ENCODE results near the gene SLC37A1. TPM values are rescaled to one million over a fixed set of nuclear protein-coding genes. Genes with fewer than 3 reads are reported as not detected.

The SLC37A1 gene
- total and polyA plus RNA-seq, 9 of the 15 experiments (the other 6 are each of a cell fraction or from before 2014, with no cell fraction given): 0.06 to 3.4 (median 0.40) TPM

GRCh38 chr21:42512346-42513034 is 1.2 kb upstream of the SLC37A1 start:
- Histone ChIP-seq H3K9me3 (replicated peaks; ENCODE audit: control insufficient read depth, insufficient read depth, low read depth, low read length) (no peaks in the 10 kb centered on the region), H3K9ac (ENCODE audit: insufficient read depth in 1 of 2, low read depth in 2 of 2, low read length in 2 of 2) (no peak overlapping the region), H4K20me1 (replicated peaks; ENCODE audit: control insufficient read depth, insufficient read depth, low read length) (no peaks in the 10 kb centered on the region; the same call in 1 of the 2 replicates), H3K36me3 (ENCODE audit: control insufficient read depth, insufficient read depth, low read length) (no peaks in the 10 kb centered on the region), H3K4me3 (no peak overlapping the region), H3K4me1 (replicated peaks in 1 of 2; ENCODE audit: control insufficient read depth in 2 of 2, insufficient read depth in 2 of 2, low read length in 2 of 2) (peaks cover 0 to 16% of the 10 kb centered on the region in 2 experiments; a peak in 2 of 5 replicates), H3K27ac (ENCODE audit: extremely low read depth, low read depth, low read length) (no peak overlapping the region), H3K79me2 (ENCODE audit: control insufficient read depth, insufficient read depth, low read length) (no peaks in the 10 kb centered on the region), H2AFZ (ENCODE audit: low read depth, low read length) (no peak overlapping the region), H3K9me1 (ENCODE audit: control insufficient read depth, insufficient read depth, low read length) (no peaks in the 10 kb centered on the region), H3K27me3 (ENCODE audit: control insufficient read depth in 2 of 2, insufficient read depth in 2 of 2, low read length in 2 of 2) (peaks cover 41 to 42% of the 10 kb centered on the region in 2 experiments), H3K4me2 (ENCODE audit: insufficient read depth, low read length) (no peak overlapping the region)
- in situ Hi-C loops (cut with MboI): no loop called here
- CTCF ChIA-PET (ENCODE audit: low intra/inter-chr PET ratio): no interaction called here
- intact Hi-C loops (cut with micrococcal nuclease): no loop called here
- POLR2A ChIA-PET: interaction anchor here (1.1 to 1.6 kb wide), 3 partner anchors 9 to 29 kb away, joined by 3 to 7 read pairs (median 4); no protein-coding TSS in a partner anchor
- DNase-seq (ENCODE audit: extremely low read depth in 1 of 4, low spot score in 3 of 4) (no peak), FAIRE-seq (no peak), ATAC-seq (no peak)
- TF ChIP-seq BRD4 (IDR thresholded peaks at IDR 0.05) (no peak), ZFX (CRISPR knock-in tag; IDR thresholded peaks at IDR 0.05) (peak; percentile 50), ZNF133 (CRISPR knock-in tag; IDR thresholded peaks at IDR 0.05) (no peak), POLR3G (IDR thresholded peaks at IDR 0.05; ENCODE audit: extremely low read depth, insufficient read length, insufficient replicate concordance) (no peak), SLC30A9 (CRISPR knock-in tag; IDR thresholded peaks at IDR 0.05) (no peak), CHD7 (IDR thresholded peaks at IDR 0.05; ENCODE audit: low read depth, low read length) (no peak)
- WGBS (ENCODE audit: insufficient coverage, low coverage, missing lambda C conversion rate): 26% methylated on average over 16 of the region's 16 CpGs
- no TSS peak for BruUV-seq (replicated peaks)

Measured in K562 (cell line).